Astrocyte of the cerebellum (primary cell): ENCODE results near the gene TLX2.

Experiments
- DNase-seq: peaks from one replicate; pipeline ENCODE4 v3.0.0-alpha.2; 2011; ENCODE audit warnings: low read depth
- H3K4me3 ChIP-seq: 2 replicates; pipeline ENCODE4 v1.5.1; 2011; ENCODE audit warnings: mild to moderate bottlenecking, low read depth, low read length, moderate library complexity
- in situ Hi-C: cut with HindIII; loops from 2 replicates; pipeline ENCODE4 v1.10.0; 2017; ENCODE audit warnings: low sequenced_read_pairs
- TF ChIP-seq, protein P1 (sequence below): IDR thresholded peaks from 2 replicates; pipeline ENCODE4 v1.5.1; 2012; ENCODE audit warnings: low read length, low read depth, moderate library complexity, mild to moderate bottlenecking; ENCODE audit errors: missing control alignments

TLX2 gene

DNA sequence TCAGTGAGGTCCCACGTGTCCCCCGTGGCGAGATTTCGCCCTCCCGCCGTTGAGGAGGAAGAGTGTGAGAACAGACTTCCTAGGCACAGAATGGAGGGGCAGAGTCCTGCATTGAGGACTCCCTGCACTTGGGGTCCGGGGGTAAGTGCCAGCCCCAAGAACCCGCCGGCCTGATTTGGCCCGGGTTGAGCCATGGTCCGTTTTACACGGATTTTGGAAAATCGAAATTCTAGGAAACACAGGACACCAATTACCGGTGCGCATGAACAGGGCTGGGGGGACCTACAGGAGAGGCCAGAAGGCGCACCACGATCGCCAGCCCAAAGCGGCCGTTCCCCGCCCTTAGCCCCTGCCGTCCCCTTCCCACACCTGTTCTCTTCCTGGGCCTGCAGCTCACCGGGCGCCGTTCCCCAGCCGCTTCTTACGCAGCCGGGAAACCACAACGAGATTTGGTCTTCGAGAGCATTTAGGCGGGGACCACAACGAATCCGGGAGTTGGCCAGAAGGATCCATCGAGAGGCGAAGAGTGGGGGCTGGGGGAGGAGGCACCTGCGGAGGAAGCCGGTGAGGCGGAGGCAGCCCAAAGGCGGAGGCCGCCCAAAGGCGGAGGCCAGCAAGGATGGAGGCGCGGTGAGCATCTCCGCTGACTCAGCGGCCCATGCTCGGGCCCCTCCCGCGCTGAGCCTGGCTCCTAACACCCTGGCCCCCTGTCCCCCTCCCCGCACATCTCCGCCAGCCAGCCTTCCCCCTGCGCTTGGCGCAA lies 464 bp upstream of the TLX2 start:
- no peak for DNase-seq
- TF ChIP-seq, protein P1, sequence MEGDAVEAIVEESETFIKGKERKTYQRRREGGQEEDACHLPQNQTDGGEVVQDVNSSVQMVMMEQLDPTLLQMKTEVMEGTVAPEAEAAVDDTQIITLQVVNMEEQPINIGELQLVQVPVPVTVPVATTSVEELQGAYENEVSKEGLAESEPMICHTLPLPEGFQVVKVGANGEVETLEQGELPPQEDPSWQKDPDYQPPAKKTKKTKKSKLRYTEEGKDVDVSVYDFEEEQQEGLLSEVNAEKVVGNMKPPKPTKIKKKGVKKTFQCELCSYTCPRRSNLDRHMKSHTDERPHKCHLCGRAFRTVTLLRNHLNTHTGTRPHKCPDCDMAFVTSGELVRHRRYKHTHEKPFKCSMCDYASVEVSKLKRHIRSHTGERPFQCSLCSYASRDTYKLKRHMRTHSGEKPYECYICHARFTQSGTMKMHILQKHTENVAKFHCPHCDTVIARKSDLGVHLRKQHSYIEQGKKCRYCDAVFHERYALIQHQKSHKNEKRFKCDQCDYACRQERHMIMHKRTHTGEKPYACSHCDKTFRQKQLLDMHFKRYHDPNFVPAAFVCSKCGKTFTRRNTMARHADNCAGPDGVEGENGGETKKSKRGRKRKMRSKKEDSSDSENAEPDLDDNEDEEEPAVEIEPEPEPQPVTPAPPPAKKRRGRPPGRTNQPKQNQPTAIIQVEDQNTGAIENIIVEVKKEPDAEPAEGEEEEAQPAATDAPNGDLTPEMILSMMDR = no peak
- H3K4me3 ChIP-seq = no peak overlapping the region
- in situ Hi-C loops = no loop called here

DNA sequence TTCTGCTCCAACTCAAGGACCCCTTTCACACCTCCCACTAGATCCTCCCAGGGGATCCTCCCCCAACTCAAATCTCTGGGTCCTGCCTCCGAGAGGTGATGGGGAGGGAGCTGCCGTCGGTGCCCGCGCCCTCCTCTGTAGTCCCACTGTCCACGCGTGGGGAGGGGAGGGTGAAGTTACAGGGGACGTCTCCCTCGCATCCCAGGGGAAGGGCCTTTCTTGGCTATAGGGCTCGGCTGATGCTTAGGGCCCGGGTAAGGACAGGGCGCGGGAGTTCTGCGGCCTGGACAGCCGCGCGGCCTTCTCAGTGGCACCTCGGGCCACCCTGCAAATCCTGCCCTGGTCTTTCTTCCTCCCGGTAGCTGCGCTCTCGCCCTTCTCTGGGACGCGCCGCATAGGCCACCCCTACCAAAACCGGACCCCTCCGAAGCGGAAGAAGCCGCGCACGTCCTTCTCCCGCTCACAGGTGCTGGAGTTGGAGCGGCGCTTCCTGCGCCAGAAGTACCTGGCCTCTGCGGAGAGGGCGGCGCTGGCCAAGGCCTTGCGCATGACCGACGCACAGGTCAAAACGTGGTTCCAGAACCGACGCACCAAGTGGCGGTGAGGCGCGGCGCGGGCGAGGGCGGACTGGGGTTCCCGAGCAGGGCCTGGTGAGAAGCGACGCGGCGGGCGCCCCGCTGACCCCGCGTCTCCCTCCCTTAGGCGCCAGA lies 1.2 kb downstream of the TLX2 start:
- H3K4me3 ChIP-seq = no peak overlapping the region
- in situ Hi-C loops = no loop called here
- DNase-seq = no peak
- TF ChIP-seq, protein P1 = no peak

DNA sequence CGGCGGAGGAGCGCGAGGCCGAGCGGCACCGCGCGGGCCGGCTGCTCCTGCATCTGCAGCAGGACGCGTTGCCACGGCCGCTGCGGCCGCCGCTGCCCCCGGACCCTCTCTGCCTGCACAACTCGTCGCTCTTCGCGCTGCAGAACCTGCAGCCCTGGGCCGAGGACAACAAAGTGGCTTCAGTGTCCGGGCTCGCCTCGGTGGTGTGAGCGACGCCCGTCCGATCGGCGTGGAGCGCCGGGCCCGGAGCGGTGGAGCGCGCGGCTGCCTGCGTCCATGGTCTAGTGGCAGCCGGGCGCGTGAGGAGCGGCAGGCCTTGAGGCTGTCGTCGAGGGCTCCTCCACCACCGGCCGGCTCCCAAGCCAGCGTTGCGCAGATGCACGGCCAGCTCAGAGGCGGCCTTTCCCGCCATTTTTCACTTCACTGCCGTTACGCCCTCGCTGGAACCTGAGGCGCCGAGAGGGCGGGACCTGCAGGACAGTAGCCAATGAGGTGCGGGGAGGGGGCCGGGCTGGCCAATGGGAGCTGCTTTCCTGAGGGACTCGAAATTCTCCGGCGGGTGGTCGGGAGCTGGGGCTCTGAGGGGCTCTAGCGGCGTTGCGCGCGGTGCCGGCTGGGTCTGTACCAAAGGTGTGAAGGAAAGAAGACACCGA lies 1.9 kb downstream of the TLX2 start:
- in situ Hi-C loops = no loop called here
- DNase-seq = no peak
- TF ChIP-seq, protein P1 = no peak
- no peak overlapping the region for H3K4me3 ChIP-seq

DNA sequence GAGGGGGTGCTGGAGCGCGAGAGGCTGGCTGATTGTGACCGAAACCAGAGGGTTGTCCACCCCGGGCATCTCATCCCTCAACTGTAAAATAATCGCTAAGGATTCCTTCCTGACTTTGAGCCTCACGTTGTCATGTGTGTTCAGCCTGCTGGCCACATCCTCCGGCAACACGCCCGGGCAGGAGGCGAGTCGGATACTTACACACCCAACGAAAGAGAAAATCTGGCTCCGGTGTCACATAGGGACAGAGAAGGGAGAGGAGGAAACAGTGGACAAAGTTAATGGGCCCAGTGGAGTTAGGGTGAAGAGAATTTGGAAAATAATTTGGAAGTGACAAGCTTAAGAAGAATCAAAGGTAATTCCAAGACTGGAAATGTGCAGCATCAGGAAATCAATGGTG lies 2.4 kb downstream of the TLX2 start:
- TF ChIP-seq, protein P1 = no peak
- in situ Hi-C loops = no loop called here
- no peak overlapping the region for H3K4me3 ChIP-seq
- DNase-seq = no peak

DNA sequence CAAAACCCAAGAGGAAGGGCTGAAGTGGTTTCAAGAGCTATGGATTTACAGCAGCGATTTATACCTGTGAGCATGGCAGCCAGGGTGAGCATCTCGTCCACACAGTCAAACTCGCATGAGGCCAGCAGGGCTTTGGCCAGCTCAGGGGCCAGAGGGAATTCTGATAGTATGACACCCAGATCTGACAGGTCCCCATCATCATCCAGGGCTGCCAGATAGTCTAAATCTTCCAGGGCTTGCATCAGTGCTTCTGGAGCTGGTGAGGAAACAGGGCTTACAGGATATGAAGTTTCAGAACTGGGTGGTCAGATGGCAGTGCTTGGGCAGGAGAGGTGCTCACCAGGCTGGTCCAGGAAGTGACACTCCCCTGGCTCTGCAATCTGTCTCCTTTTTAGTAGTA lies 8.3 kb downstream of the TLX2 start:
- DNase-seq = no peak
- TF ChIP-seq, protein P1 = no peak
- in situ Hi-C loops = no loop called here
- no peak overlapping the region for H3K4me3 ChIP-seq

DNA sequence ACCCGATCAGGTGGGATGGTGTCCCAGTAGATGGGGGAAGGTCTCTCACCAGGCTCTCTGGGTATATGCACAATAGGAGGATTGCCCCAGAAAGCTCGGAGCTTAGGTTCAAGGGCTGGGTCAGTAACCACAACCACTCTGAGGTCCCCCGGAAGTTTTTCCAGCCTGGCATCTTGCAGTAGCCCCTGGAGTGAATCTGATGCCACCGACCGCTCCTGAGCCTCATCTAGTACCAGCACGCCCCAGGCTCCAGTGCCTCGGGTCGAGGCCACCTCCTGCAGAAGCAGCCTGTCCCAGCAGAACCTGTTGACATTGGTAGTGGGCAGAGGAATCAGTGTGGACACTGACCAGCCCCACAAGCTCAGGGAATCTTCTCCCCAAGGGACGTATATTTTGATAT lies 9.8 kb downstream of the TLX2 start:
- in situ Hi-C loops = no loop called here
- H3K4me3 ChIP-seq = no peak overlapping the region
- TF ChIP-seq, protein P1 = no peak
- DNase-seq = no peak
